ENCODE measurements around the gene IL25.

DNA sequence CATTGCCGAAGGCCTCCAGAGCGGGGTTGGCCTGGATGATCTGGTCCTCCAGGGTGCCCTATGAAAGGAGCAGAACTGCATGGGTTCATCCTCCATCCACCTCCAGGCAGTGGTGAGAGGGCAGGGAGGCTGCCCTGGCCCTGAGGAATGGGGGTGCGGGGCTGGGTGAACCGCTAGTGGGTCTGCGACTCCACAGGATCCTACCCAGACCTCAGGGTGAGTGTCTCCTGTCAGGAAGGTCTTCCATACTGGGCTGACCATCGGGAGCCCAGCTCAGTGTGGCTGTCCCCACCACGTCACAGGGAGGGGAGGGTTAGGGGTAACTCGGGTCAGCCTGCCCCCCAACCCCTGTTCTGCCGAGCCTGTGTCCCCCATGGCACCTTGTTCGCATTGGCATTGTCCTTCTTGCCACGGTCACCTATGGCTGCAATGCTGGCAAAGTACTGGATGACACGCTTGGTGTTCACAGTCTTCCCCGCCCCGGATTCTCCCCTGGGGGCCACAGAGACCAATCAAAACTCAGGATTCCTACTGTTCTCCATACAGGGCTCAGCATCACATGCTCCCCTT lies 31.8 kb downstream of the IL25 start:
- no peak for TF ChIP-seq POLR2A (IDR thresholded peaks at IDR 0.05; ENCODE audit: low read depth, low read length)
- no peak for TF ChIP-seq POLR2AphosphoS5 (IDR thresholded peaks at IDR 0.05; ENCODE audit: low read depth, low read length)
- no peak for TF ChIP-seq TAF1 (IDR thresholded peaks at IDR 0.05; ENCODE audit: borderline replicate concordance, low read depth, low read length)
